ENCODE results near the gene CCDC172.

CCDC172 gene

DNA sequence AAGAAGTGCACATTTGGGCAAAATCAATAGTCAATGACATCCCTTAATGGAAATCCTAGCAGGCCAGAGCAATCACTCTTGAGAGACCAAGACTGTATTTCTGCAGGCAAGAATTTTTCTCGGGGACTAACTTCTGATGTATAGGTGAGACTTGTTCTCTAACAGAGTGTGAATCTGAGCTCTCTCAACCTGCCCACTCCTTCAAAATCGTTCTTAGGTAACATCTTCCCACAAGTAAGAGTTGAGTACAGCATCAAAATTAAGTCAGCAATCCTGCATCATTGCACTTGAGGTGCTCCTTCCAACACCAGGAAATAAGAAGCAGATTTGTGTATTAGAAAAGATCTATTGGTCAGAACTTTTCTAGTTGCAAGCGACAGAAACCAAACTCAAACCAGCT lies 25.7 kb upstream of the CCDC172 start:
- H3K36me3 ChIP-seq, result no peaks in the 10 kb centered on the region
- H3K4me1 ChIP-seq, result no peaks in the 10 kb centered on the region
- no peaks in the 10 kb centered on the region for H4K20me1 ChIP-seq
- no peak overlapping the region for H3K4me3 ChIP-seq
- H3K27me3 ChIP-seq, result no peaks in the 10 kb centered on the region
- no peak overlapping the region for H3K27ac ChIP-seq
- H3K4me2 ChIP-seq, result no peak overlapping the region
- H3K9ac ChIP-seq, result no peak overlapping the region
- no peak for TF ChIP-seq Cebpa-rat (IDR thresholded peaks at IDR 0.05)
- H3K9me3 ChIP-seq (replicated peaks in 1 of 11), result no peaks in the 10 kb centered on the region

DNA sequence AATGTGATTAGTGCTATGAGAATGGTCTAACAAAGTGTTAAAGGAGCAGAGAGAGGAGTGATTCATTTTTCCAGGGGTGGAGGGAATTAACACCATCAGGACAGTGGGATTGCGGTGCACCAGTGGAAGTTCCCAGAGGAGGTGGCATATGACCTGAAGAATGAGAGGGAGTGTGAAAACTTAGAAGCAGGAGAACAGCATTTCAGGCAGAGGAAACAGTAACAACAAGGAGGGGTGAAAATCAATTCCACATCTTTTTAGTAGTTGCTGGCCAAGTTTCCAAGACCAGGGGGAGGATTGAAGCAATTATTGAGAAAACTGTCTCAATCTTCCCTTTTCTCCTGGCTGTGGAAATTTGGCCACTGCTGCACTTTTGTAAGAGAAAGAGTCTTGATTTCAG lies 23.7 kb upstream of the CCDC172 start:
- Histone ChIP-seq H4K20me1 (no peaks in the 10 kb centered on the region), H3K9me3 (replicated peaks in 1 of 11) (no peaks in the 10 kb centered on the region), H3K36me3 (no peaks in the 10 kb centered on the region), H3K4me3 (no peak overlapping the region), H3K9ac (no peak overlapping the region), H3K4me1 (no peaks in the 10 kb centered on the region), H3K27ac (no peak overlapping the region), H3K27me3 (no peaks in the 10 kb centered on the region), H3K4me2 (no peak overlapping the region)
- no peak for TF ChIP-seq Cebpa-rat (IDR thresholded peaks at IDR 0.05)

DNA sequence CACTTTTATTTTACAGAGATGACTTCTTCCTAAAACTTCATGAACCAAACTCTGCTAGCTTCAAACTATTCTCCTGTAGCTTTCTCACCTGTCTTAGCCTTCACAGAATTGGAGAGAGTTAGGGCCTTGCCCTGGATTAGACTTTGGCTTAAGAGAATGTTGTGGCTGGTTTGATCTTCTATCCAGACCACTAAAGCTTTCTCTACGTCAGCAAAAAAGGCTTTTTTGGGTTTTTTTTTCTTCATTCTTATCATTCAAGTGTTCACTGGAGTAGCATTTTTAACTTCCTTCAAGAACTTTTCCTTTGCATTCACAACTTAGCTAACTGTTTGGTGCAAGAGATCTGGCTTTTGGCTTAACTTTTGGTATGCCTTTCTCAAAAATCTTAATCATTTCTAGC lies 19.3 kb upstream of the CCDC172 start:
- H3K9ac ChIP-seq, result no peak overlapping the region
- H3K4me1 ChIP-seq, result no peaks in the 10 kb centered on the region
- H3K36me3 ChIP-seq, result no peaks in the 10 kb centered on the region
- no peak for TF ChIP-seq Cebpa-rat (IDR thresholded peaks at IDR 0.05)
- no peaks in the 10 kb centered on the region for H4K20me1 ChIP-seq
- H3K27me3 ChIP-seq, result no peaks in the 10 kb centered on the region
- no peak overlapping the region for H3K4me3 ChIP-seq
- H3K9me3 ChIP-seq (replicated peaks in 1 of 11), result no peaks in the 10 kb centered on the region
- no peak overlapping the region for H3K4me2 ChIP-seq
- no peak overlapping the region for H3K27ac ChIP-seq

DNA sequence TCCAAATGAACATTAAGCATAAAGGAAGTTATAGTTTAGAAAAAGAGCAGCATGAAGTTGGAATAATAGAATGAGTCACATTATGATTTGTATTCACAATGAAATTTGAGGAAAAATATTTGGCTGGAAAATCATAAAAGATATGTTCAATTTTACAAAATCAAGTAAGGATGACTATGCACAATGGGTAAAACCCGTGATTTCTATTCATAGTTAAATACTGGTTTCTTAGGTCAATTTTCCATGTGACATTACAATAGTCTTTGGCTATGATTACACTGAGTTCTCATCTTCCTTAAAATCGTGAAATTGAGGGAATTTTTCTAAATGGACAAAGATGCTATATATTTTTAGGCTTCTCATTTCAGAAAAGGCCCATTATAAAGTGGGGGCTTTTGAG lies 17.4 kb upstream of the CCDC172 start:
- Histone ChIP-seq H3K4me1 (no peaks in the 10 kb centered on the region), H3K4me3 (no peak overlapping the region), H3K9me3 (replicated peaks in 1 of 11) (no peaks in the 10 kb centered on the region), H4K20me1 (no peaks in the 10 kb centered on the region), H3K27me3 (no peaks in the 10 kb centered on the region), H3K27ac (no peak overlapping the region), H3K36me3 (no peaks in the 10 kb centered on the region), H3K9ac (no peak overlapping the region), H3K4me2 (no peak overlapping the region)
- no peak for TF ChIP-seq Cebpa-rat (IDR thresholded peaks at IDR 0.05)

DNA sequence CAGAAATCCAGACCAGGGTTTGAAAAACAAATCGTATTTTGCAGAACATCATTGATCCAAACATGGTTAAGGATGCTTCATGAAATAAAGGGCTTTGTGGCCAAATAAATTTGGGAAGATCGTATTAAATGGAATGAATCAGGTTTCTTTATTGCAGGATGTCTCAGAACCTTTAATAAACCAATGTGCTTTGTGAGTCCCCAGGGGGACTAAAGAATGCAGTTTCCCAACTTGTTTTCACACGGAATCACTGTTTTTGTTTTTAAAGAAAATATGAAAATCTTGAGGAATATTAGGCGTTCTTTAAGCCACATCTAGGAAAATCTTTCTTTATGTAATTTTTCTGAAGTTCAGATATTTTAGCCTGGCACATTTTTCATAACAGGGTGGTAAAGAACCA lies 16.8 kb upstream of the CCDC172 start:
- Histone ChIP-seq H3K4me1 (no peaks in the 10 kb centered on the region), H3K36me3 (no peaks in the 10 kb centered on the region), H3K9me3 (replicated peaks in 1 of 11) (no peaks in the 10 kb centered on the region), H3K4me3 (no peak overlapping the region), H3K4me2 (no peak overlapping the region), H3K27me3 (no peaks in the 10 kb centered on the region), H4K20me1 (no peaks in the 10 kb centered on the region), H3K9ac (no peak overlapping the region), H3K27ac (no peak overlapping the region)
- no peak for TF ChIP-seq Cebpa-rat (IDR thresholded peaks at IDR 0.05)

DNA sequence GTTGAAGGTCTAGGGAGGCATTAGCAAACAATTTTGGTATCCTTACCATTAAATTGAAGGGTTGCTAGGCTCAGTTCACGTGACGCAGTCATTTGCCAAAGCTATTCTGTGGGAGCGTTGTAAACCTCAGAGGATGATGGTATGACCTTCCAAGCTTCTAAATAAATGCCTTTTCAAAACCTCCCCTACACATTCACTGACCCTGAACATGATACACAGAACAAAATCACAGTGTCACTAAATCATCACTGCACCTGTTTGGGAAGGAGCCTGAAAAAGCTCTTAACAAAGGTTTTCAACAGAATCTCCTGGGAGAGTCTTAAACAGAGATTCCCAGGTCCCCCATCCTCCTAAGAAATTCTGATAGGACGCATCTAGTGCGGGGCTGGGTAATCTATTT lies 13.2 kb upstream of the CCDC172 start:
- Histone ChIP-seq H3K4me1 (peaks cover 0 to 5% (median 0%) of the 10 kb centered on the region in 10 experiments; a peak in 6 of 20 replicates), H3K27ac (no peak overlapping the region), H4K20me1 (no peaks in the 10 kb centered on the region), H3K27me3 (no peaks in the 10 kb centered on the region), H3K4me2 (no peak overlapping the region), H3K36me3 (no peaks in the 10 kb centered on the region), H3K9ac (no peak overlapping the region), H3K4me3 (no peak overlapping the region), H3K9me3 (replicated peaks in 1 of 11) (no peaks in the 10 kb centered on the region)
- no peak for TF ChIP-seq Cebpa-rat (IDR thresholded peaks at IDR 0.05)

DNA sequence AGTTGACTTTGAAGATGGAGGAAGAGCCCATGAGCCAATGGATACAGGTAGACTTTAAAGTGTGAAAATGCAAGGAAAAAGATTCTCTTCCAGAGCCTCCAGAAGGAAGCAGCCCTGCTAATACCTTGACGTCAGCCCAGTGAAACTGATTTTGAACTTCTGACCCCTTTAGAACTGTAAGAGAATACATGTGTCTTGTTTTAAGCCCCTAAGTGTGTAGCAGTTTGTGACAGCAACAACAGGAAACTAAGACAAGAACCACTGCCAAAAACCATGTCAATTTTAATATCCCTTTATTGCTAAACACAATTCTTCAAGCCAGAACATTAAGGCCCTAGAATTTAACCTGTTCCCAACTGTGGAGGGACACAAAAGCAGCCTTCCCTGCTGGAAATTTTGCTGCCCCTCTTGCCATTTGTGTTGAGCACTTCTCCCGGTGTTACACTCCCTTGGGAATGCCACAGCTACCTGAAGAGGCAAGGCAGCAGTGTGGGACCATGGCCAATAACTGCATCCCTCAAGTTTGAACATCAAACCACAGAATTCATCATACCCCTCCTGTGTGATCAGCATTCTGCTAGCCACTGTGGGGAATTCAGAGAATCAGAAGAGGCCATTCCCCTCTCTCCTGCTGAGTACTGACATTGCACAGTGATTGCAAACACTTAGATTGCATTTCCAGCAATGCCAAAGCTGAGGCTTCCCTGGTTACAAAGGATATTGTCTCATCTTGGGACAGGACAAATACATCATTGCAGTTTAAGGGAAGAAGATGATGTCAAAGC lies 12.3 kb upstream of the CCDC172 start:
- H3K36me3 ChIP-seq, result no peaks in the 10 kb centered on the region
- TF ChIP-seq Cebpa-rat (IDR thresholded peaks at IDR 0.05), result no peak
- no peaks in the 10 kb centered on the region for H3K27me3 ChIP-seq
- H3K9ac ChIP-seq, result no peak overlapping the region
- H3K9me3 ChIP-seq (replicated peaks in 1 of 11), result no peaks in the 10 kb centered on the region
- peaks cover 6 to 14% (median 8%) of the 10 kb centered on the region in 10 experiments; a peak in 19 of 20 replicates for H3K4me1 ChIP-seq
- no peak overlapping the region for H3K27ac ChIP-seq
- no peak overlapping the region for H3K4me2 ChIP-seq
- no peak overlapping the region for H3K4me3 ChIP-seq
- H4K20me1 ChIP-seq, result no peaks in the 10 kb centered on the region

DNA sequence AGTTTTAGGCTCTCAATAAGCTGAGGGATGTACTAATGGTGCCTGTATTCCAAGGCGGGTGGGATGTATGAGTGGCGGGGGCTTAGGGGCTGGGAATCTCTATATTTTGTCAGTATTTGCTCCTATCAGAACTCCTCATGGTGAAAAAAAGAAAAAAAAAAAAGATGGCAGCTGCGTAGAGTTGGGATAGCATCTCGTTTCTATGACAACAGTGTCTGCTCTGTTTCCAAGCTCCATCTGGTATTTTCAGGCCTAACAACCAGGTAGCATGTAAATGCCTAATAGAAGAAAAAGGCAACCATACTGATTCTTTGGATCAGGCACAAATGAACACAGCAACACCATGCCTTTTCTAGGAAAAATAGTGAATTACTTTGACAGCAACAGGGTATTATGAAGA lies 11.7 kb upstream of the CCDC172 start:
- H3K9ac ChIP-seq, result no peak overlapping the region
- H3K27ac ChIP-seq, result no peak overlapping the region
- H3K4me3 ChIP-seq, result no peak overlapping the region
- H3K9me3 ChIP-seq (replicated peaks in 1 of 11), result no peaks in the 10 kb centered on the region
- no peaks in the 10 kb centered on the region for H4K20me1 ChIP-seq
- no peak for TF ChIP-seq Cebpa-rat (IDR thresholded peaks at IDR 0.05)
- H3K4me2 ChIP-seq, result no peak overlapping the region
- H3K4me1 ChIP-seq, result peaks cover 10 to 20% (median 11%) of the 10 kb centered on the region in 10 experiments; a peak in 19 of 20 replicates
- no peaks in the 10 kb centered on the region for H3K27me3 ChIP-seq
- H3K36me3 ChIP-seq, result no peaks in the 10 kb centered on the region

DNA sequence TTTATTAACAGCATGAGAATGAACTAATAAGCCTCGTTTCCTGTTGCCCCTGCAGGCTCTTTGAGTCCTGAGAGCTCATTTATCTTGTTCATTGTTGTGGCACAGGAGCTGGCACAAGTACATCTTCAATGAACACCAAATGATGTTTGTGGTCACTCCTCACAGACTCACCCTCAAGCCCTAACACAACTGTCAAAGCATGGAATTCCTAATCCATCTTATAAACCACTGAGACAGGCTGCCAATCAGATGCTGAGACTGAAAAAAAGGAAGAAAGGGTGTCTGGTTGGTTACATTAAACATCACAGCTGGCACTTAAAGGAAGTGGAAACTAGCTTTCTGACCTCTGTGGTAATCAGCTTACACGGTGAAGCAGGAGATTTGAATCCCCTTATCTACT lies 7.7 kb upstream of the CCDC172 start:
- Histone ChIP-seq H3K4me2 (peak overlapping the region in 10 of 11 experiments; percentile 16 to 61 (median 31); a peak in 17 of 22 replicates), H3K27ac (no peak overlapping the region), H3K4me3 (no peak overlapping the region), H3K36me3 (no peaks in the 10 kb centered on the region), H4K20me1 (no peaks in the 10 kb centered on the region), H3K27me3 (no peaks in the 10 kb centered on the region), H3K4me1 (peaks cover 10 to 21% (median 11%) of the 10 kb centered on the region in 10 experiments; a peak in 19 of 20 replicates), H3K9ac (no peak overlapping the region), H3K9me3 (replicated peaks in 1 of 11) (no peaks in the 10 kb centered on the region)
- no peak for TF ChIP-seq Cebpa-rat (IDR thresholded peaks at IDR 0.05)

DNA sequence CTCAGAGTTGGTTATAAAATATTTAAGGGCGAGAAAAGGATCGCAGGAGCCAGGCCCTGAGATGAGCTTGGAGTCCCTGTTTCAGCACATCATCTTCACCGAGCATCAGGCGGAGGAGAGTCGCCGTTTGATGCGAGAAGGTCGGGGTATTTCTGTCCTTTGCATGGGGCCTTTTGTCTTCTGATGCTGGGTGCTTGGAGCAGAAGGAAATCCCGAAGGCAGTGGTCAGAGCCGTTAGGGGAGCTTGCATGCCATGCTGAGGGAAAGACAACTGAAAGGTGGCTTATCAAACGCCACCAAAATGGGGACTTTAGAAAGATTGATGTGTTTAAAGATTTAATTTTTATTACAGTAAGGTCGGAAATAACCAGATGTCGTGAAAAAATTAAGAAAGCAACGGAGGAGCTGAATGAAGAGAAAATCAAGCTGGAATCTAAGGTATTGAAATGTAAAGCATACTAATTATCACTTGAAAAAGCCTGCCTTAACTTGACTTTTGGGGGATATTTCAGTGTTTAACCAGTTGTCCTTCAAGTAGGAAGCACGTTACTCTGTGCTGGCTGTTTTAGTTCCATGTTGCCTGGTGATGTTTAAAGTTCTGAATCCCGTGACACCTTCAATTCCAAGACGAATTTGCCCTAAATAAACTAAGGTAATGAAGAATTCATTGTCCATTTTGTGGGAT lies 845 bp downstream of the CCDC172 start:
- Histone ChIP-seq H3K27ac (no peak overlapping the region), H4K20me1 (no peaks in the 10 kb centered on the region), H3K4me2 (peak overlapping the region in 4 of 11 experiments; percentile 5 to 36 (median 22); a peak in 6 of 22 replicates), H3K9me3 (replicated peaks in 1 of 11) (no peaks in the 10 kb centered on the region), H3K4me3 (no peak overlapping the region), H3K36me3 (no peaks in the 10 kb centered on the region), H3K4me1 (peaks cover 0 to 7% (median 0%) of the 10 kb centered on the region in 10 experiments; a peak in 2 of 20 replicates), H3K27me3 (no peaks in the 10 kb centered on the region), H3K9ac (no peak overlapping the region)
- TF ChIP-seq Cebpa-rat (IDR thresholded peaks at IDR 0.05), result no peak

Data from BLaER1 treated with 17β-estradiol and CSF1 and Interleukin-3, amounts not matched to agents 10 nM and 100 nM (cell line).